KOPT-K1 (cell line): ENCODE measurements around the gene PPP6R2.
"Not testable (repeated sequence)": the region's sequence is repeated elsewhere in the genome, so short reads cannot be mapped to it uniquely, and the experiment has no call there.

Source experiments
- H3K27ac ChIP-seq: fragments of 200-600 bp; sonication (generic); 2 replicates; pipeline ENCODE4 v1.5.1; 2016; ENCODE audit warnings: antibody characterized with exemption, mild to moderate bottlenecking, low read depth, low read length; ENCODE audit not compliant: poor library complexity, severe bottlenecking
- H3K36me3 ChIP-seq: fragments of 200-600 bp; sonication (generic); 2 replicates; pipeline ENCODE4 v1.5.1; 2017; ENCODE audit warnings: antibody characterized with exemption, mild to moderate bottlenecking, low read length, moderate library complexity; ENCODE audit not compliant: insufficient read depth
- H3K9me3 ChIP-seq: fragments of 200-600 bp; sonication (generic); 2 replicates; pipeline ENCODE4 v1.5.1; 2017; ENCODE audit warnings: antibody characterized with exemption, low read length, mild to moderate bottlenecking; ENCODE audit not compliant: insufficient read depth, poor library complexity, severe bottlenecking

The PPP6R2 gene

GRCh38 chr22:50432131-50432876 lies 89.2 kb downstream of the PPP6R2 start:
- no peak overlapping the region for H3K27ac ChIP-seq
- H3K36me3 ChIP-seq, result peaks cover 83% of the 10 kb centered on the region
- H3K9me3 ChIP-seq, result no peaks in the 10 kb centered on the region

DNA sequence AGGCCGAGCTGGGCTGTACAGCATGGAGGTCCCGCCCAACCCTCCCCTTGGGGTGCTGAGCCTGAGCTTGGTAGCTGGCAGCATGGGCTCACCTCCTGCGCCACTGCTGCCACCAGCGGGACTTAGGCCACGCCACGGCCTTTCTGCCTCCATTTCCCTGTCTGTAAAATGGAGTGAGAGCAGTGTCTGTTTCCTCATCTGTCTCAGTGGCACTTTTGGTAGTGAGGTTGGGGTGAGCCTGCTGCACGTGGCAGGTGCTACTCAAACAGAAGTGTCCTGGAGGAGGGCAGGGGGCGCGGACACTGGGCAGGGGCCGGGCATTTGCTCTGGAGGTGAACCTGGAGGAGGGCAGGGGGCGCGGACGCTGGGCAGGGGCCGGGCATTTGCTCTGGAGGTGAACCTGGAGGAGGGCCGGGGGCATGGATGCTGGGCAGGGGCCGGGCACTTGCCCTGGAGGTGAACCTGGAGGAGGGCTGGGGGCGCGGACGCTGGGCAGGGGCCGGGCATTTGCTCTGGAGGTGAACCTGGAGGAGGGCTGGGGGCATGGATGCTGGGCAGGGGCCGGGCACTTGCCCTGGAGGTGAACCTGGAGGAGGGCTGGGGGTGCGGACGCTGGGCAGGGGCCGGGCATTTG lies 89.9 kb downstream of the PPP6R2 start:
- not testable (repeated sequence) for H3K27ac ChIP-seq, H3K9me3 ChIP-seq
- peaks cover 84% of the 10 kb centered on the region for H3K36me3 ChIP-seq

- H3K36me3 ChIP-seq, result peaks cover 84% of the 10 kb centered on the region
Observed at GRCh38 chr22:50434849-50435248, 91.7 kb downstream of the PPP6R2 start.

GRCh38 chr22:50435291-50436014 lies 92.3 kb downstream of the PPP6R2 start:
- Histone ChIP-seq H3K36me3 (peaks cover 84% of the 10 kb centered on the region), H3K9me3 (no peaks in the 10 kb centered on the region), H3K27ac (no peak overlapping the region)

More at GRCh38 chr22:50434849-50435248, 91.7 kb downstream of the PPP6R2 start:
- H3K9me3 ChIP-seq, result no peaks in the 10 kb centered on the region
- no peak overlapping the region for H3K27ac ChIP-seq

- Histone ChIP-seq H3K36me3 (peaks cover 84% of the 10 kb centered on the region), H3K9me3 (no peaks in the 10 kb centered on the region), H3K27ac (no peak overlapping the region)
Observed at GRCh38 chr22:50436015-50436830, 93.1 kb downstream of the PPP6R2 start.

DNA sequence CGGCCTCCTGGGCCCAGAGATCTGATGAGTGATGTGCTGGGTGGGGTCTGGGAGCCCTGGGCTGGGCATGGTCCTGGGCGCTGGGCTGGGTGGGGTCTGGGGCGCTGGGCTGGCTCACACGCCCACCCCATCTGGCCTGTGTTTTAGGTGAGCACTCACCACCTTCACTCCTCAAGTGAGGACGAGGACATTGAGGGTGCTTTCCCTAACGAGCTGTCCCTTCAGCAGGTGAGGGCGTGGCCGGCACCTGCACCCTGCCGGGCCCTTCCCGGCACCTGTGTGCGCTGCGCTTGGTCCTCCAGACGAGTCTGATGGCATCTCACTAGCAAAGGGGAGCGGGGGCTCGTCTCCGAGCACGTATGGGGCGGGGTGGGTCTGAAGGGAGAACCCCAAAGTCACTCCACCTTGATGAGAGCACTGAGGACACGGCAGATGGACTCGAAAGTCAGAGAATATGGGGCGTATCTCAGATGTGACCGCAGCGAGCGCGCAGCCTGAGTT lies 93.8 kb downstream of the PPP6R2 start:
- H3K9me3 ChIP-seq, result no peaks in the 10 kb centered on the region
- H3K27ac ChIP-seq, result no peak overlapping the region
- H3K36me3 ChIP-seq, result peaks cover 83% of the 10 kb centered on the region

- peaks cover 80% of the 10 kb centered on the region for H3K36me3 ChIP-seq
- no peaks in the 10 kb centered on the region for H3K9me3 ChIP-seq
- no peak overlapping the region for H3K27ac ChIP-seq
Observed at GRCh38 chr22:50437511-50438304, 94.6 kb downstream of the PPP6R2 start.

DNA sequence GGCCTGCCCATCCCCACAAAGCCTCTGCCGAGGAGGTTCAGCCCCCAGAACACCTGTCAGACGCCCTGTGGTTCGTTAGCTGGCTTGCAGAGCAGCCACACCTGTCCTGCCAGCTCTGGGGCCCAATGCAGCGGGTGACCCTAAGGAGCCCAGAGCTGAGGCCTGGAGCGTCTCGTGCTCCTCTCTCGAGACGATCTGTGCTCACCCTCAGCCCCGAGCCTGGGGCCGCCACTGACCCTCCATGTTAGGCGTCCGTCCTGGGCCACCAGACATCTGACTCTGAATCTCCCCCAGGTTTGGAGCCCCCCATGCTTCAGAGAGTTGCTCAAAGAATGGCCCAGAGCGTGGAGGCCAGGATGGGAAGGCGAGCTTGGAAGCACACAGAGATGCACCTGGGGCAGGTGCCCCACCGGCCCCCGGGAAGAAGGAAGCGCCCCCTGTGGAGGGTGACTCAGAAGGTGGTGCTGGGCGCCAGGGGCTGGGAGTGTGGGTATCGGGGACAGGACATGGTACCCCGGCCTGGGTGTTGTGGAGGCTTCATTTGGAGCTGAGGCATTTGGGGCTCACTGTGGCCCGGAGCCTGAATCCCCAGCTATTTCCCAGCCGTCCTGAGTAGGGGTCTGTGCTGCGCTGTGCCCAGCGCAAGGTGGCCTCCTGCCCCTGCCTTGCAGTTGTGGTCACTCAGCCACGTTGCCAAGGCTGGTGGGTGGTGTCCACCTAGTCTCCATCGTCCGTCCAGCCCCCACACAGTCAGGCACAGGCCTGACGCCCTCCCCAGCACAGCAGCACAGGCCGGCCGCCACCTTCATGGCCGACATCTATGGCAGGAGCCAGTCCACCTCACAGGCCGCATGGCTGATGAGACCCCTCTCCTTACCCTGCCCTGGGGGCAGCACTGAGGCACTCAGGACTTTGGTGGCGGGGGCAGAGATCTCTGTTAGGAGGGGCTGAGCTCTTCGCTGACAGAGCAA lies 95.5 kb downstream of the PPP6R2 start:
- H3K27ac ChIP-seq, result no peak overlapping the region
- peaks cover 84% of the 10 kb centered on the region for H3K36me3 ChIP-seq
- no peaks in the 10 kb centered on the region for H3K9me3 ChIP-seq

DNA sequence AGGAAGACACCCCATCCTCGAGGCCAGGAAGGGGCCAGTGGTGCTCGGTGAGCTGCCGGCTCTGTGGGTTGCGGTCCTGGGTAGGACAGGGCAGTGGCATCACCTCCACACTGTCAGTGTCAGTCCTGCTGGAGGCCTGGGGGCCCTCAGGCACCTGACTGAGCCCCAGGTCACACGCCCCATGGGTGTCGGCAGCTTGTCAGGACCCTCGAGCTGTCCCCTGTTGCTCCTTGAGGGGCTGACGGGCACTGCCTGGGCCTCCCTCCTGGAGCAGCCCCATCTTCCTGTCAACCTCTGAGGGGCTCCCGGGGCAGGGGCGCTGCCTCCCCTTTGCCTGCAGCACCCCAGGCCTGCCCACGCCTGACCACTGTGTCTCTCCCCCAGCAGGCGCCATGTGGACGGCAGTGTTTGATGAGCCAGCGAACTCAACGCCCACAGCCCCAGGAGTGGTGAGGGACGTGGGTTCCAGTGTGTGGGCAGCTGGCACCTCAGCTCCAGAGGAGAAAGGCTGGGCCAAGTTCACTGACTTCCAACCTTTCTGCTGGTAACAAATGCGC lies 96.3 kb downstream of the PPP6R2 start:
- no peak overlapping the region for H3K27ac ChIP-seq
- peaks cover 89% of the 10 kb centered on the region for H3K36me3 ChIP-seq
- H3K9me3 ChIP-seq, result no peaks in the 10 kb centered on the region

- H3K9me3 ChIP-seq, result no peaks in the 10 kb centered on the region
- H3K27ac ChIP-seq, result no peak overlapping the region
- H3K36me3 ChIP-seq, result peaks cover 91% of the 10 kb centered on the region
Observed at GRCh38 chr22:50439871-50440331, 96.8 kb downstream of the PPP6R2 start.

- Histone ChIP-seq H3K27ac (no peak overlapping the region), H3K36me3 (peaks cover 91% of the 10 kb centered on the region), H3K9me3 (no peaks in the 10 kb centered on the region)
Observed at GRCh38 chr22:50440544-50441249, 97.6 kb downstream of the PPP6R2 start.

GRCh38 chr22:50441428-50441993 lies 98.4 kb downstream of the PPP6R2 start:
- H3K27ac ChIP-seq, result no peak overlapping the region
- no peaks in the 10 kb centered on the region for H3K9me3 ChIP-seq
- peaks cover 91% of the 10 kb centered on the region for H3K36me3 ChIP-seq
